ENCODE measurements around the gene TBC1D2. TPM values are rescaled to one million over a fixed set of nuclear protein-coding genes. Genes with fewer than 3 reads are reported as not detected.

The TBC1D2 gene
- total and polyA plus RNA-seq, 10 of the 15 experiments (the other 5 are each of a cell fraction or from before 2014, with no cell fraction given) = 0.04 to 1.6 (median 1.1) TPM

GRCh38 chr9:98222885-98223691 lies 32.4 kb downstream of the TBC1D2 start:
- Histone ChIP-seq H3K4me1 (ENCODE audit: control insufficient read depth, insufficient read depth, low read length) (no peaks in the 10 kb centered on the region), H4K20me1 (ENCODE audit: control insufficient read depth, insufficient read depth) (no peaks in the 10 kb centered on the region), H3K79me2 (ENCODE audit: control insufficient read depth, insufficient read depth, low read length) (no peaks in the 10 kb centered on the region), H2AFZ (ENCODE audit: control insufficient read depth, low read depth, low read length) (no peak overlapping the region), H3K4me2 (ENCODE audit: control insufficient read depth, insufficient read depth) (no peak overlapping the region), H3K9me3 (replicated peaks; ENCODE audit: control insufficient read depth, insufficient read depth, low read length) (no peaks in the 10 kb centered on the region), H3K27me3 (replicated peaks in 1 of 2; ENCODE audit: control insufficient read depth in 2 of 2, insufficient read depth in 2 of 2, low read length in 1 of 2) (no peaks in the 10 kb centered on the region), H3K9ac (ENCODE audit: control insufficient read depth, insufficient read depth, low read length) (no peak overlapping the region), H3K4me3 (no peak overlapping the region), H3K27ac (ENCODE audit: control insufficient read depth, insufficient read depth) (no peak overlapping the region), H3K36me3 (ENCODE audit: control insufficient read depth in 2 of 2, insufficient read depth in 2 of 2, low read length in 1 of 2) (no peaks in the 10 kb centered on the region)
- FAIRE-seq (no peak), ATAC-seq (no peak), DNase-seq (ENCODE audit: low read depth, low spot score) (no peak)
- BruUV-seq (replicated peaks) = no TSS peak
- ChIA-PET CTCF (interaction anchor here (1.0 kb wide), 1 partner anchor 18 kb away, joined by 3 read pairs; no protein-coding TSS in a partner anchor), POLR2A (interaction anchor here (0.6 kb wide), 1 partner anchor 1639 kb away, joined by 7 read pairs; no protein-coding TSS in a partner anchor), SMC1A (ENCODE audit: uncharacterized antibody, unreplicated experiment) (no interaction called here), RAD21 (ENCODE audit: unreplicated experiment) (interaction anchor here (0.9 kb wide), 1 partner anchor 18 kb away, joined by 3 read pairs; no protein-coding TSS in a partner anchor)
- in situ Hi-C loops (cut with MboI) = no loop called here
- intact Hi-C loops (cut with micrococcal nuclease; ENCODE audit: unreplicated experiment) = no loop called here
- TF ChIP-seq SMAD5 (IDR thresholded peaks at IDR 0.05; ENCODE audit: low read depth) = no peak
- 34% methylated on average over 5 of the region's 5 CpGs for WGBS (ENCODE audit: insufficient coverage, insufficient replicate concordance, low lambda C conversion rate, missing lambda C conversion rate)

- H3K4me2 ChIP-seq (ENCODE audit: control insufficient read depth, insufficient read depth) = no peak overlapping the region
- H3K27me3 ChIP-seq (replicated peaks in 1 of 2; ENCODE audit: control insufficient read depth in 2 of 2, insufficient read depth in 2 of 2, low read length in 1 of 2) = no peaks in the 10 kb centered on the region
- in situ Hi-C loops (cut with MboI) = no loop called here
- 93% methylated on average over 20 of the region's 21 CpGs for WGBS (ENCODE audit: insufficient coverage, insufficient replicate concordance, low lambda C conversion rate, missing lambda C conversion rate)
- ATAC-seq (no peak), DNase-seq (ENCODE audit: low read depth, low spot score) (no peak), FAIRE-seq (no peak)
- H3K27ac ChIP-seq (ENCODE audit: control insufficient read depth, insufficient read depth) = no peak overlapping the region
- H3K9me3 ChIP-seq (replicated peaks; ENCODE audit: control insufficient read depth, insufficient read depth, low read length) = no peaks in the 10 kb centered on the region
- BruUV-seq (replicated peaks) = no TSS peak
- intact Hi-C loops (cut with micrococcal nuclease; ENCODE audit: unreplicated experiment) = no loop called here
- ChIA-PET SMC1A (ENCODE audit: uncharacterized antibody, unreplicated experiment) (interaction anchor here (0.7 kb wide), 1 partner anchor 160 kb away, joined by 3 read pairs; no protein-coding TSS in a partner anchor), POLR2A (interaction anchor here (0.6 kb wide), 1 partner anchor 19 kb away, joined by 3 read pairs; no protein-coding TSS in a partner anchor), RAD21 (ENCODE audit: unreplicated experiment) (no interaction called here), CTCF (interaction anchor here (0.6 to 1.8 kb wide), 4 partner anchors 13 to 553 kb away, joined by 4 to 8 read pairs (median 4); no protein-coding TSS in a partner anchor)
- H3K79me2 ChIP-seq (ENCODE audit: control insufficient read depth, insufficient read depth, low read length) = no peaks in the 10 kb centered on the region
- no peak overlapping the region for H3K9ac ChIP-seq (ENCODE audit: control insufficient read depth, insufficient read depth, low read length)
- no peaks in the 10 kb centered on the region for H3K36me3 ChIP-seq (ENCODE audit: control insufficient read depth in 2 of 2, insufficient read depth in 2 of 2, low read length in 1 of 2)
- no peaks in the 10 kb centered on the region for H3K4me1 ChIP-seq (ENCODE audit: control insufficient read depth, insufficient read depth, low read length)
- H3K4me3 ChIP-seq = no peak overlapping the region
- H2AFZ ChIP-seq (ENCODE audit: control insufficient read depth, low read depth, low read length) = no peak overlapping the region
- H4K20me1 ChIP-seq (ENCODE audit: control insufficient read depth, insufficient read depth) = no peaks in the 10 kb centered on the region
- TF ChIP-seq RFX5 (IDR thresholded peaks at IDR 0.05; ENCODE audit: low read depth, low read length) = no peak
- no peak for TF ChIP-seq SMAD1 (IDR thresholded peaks at IDR 0.05; ENCODE audit: low read depth, partially characterized antibody)
- no peak for TF ChIP-seq RB1 (IDR thresholded peaks at IDR 0.05; ENCODE audit: borderline replicate concordance)
- TF ChIP-seq BRCA1 (IDR thresholded peaks at IDR 0.05; ENCODE audit: low read depth, low read length) = no peak
- no peak for TF ChIP-seq DPF2 (IDR thresholded peaks at IDR 0.05)
- no peak for TF ChIP-seq GABPA (IDR thresholded peaks at IDR 0.05; ENCODE audit: low read depth)
- no peak for TF ChIP-seq SREBF1 (IDR thresholded peaks at IDR 0.05; ENCODE audit: low read length)
- TF ChIP-seq ZBTB33 (IDR thresholded peaks at IDR 0.05) = no peak
- no peak for TF ChIP-seq SIN3A (IDR thresholded peaks at IDR 0.05; ENCODE audit: low read depth, low read length)
- TF ChIP-seq SKIL (IDR thresholded peaks at IDR 0.05; ENCODE audit: low read depth, poor library complexity, severe bottlenecking) = no peak
- no peak for TF ChIP-seq TARDBP (IDR thresholded peaks at IDR 0.05; ENCODE audit: borderline replicate concordance)
- no peak for TF ChIP-seq ZNF622 (IDR thresholded peaks at IDR 0.05)
- no peak for TF ChIP-seq NFYA (IDR thresholded peaks at IDR 0.05; ENCODE audit: borderline replicate concordance, low read depth, low read length)
Observed at GRCh38 chr9:98220911-98221310, 34.5 kb downstream of the TBC1D2 start.
